Left ventricle myocardium inferior (tissue), 1 donor: ENCODE measurements around the gene OR2M3. TPM values are rescaled to one million over a fixed set of nuclear protein-coding genes. Genes with fewer than 3 reads are reported as not detected.

ENCODE experiments used
- DNase-seq: peaks from one replicate; pipeline ENCODE4 v3.0.0-alpha.2; 2020
- H3K27ac ChIP-seq: fragments of 200-600 bp; replicated peaks from 2 replicates; pipeline ENCODE4 v1.8.0; 2021
- H3K27me3 ChIP-seq: fragments of 200-600 bp; 2 replicates; pipeline ENCODE4 v1.8.0; 2021; ENCODE audit warnings: low read depth
- H3K36me3 ChIP-seq: fragments of 200-600 bp; 2 replicates; pipeline ENCODE4 v1.8.0; 2021
- H3K4me1 ChIP-seq: fragments of 200-600 bp; 2 replicates; pipeline ENCODE4 v1.8.0; 2021
- H3K4me3 ChIP-seq: fragments of 200-600 bp; 2 replicates; pipeline ENCODE4 v1.8.0; 2021; ENCODE audit warnings: mild to moderate bottlenecking, moderate library complexity
- H3K9me3 ChIP-seq: fragments of 200-600 bp; replicated peaks from 2 replicates; pipeline ENCODE4 v1.8.0; 2021
- intact Hi-C: fragments of 100-400 bp; cut with micrococcal nuclease; formaldehyde crosslinking; loops from one replicate; pipeline ENCODE4 v1.11.0; 2022
- total RNA-seq: library from RNA; stranded (reverse); fragmentation: NEBNext Ultra II Directional; extraction: Animal tissue kit (Norgen Biotek cat#: 25700); gene quantifications from one replicate; pipeline ENCODE4 v1.2.1, GENCODE V29; 2021
- TF ChIP-seq, protein P1 (sequence below): fragments of 200-600 bp; IDR thresholded peaks from 2 replicates; pipeline ENCODE4 v1.8.0; 2021; ENCODE audit warnings: antibody characterized with exemption, mild to moderate bottlenecking, borderline replicate concordance
- donor health status: DM: no; HTN: yes; CAD: no; lungs with severe emphysema.

OR2M3 gene
- total RNA-seq, 1 donor from 2014 or later, result not detected

DNA sequence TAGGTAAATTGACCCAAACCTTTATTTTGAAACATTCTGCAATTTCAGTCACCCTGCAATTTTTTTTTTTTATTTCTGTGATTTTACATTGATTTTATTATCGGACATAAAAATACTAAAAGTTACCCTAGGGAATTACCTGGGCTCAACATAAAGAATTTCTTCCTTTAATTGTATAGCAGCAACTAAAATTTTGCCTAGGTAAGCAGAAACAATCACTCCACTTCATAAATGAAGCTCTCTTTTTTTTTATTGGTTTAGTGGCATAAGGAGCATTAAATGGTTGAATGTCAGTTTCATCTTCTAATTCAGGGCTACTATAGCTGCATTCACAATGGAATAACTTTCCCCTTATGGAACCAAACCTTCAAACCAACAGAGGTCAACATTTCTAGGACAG lies 18.8 kb downstream of the OR2M3 start:
- intact Hi-C loops, result no loop called here
- TF ChIP-seq, protein P1, sequence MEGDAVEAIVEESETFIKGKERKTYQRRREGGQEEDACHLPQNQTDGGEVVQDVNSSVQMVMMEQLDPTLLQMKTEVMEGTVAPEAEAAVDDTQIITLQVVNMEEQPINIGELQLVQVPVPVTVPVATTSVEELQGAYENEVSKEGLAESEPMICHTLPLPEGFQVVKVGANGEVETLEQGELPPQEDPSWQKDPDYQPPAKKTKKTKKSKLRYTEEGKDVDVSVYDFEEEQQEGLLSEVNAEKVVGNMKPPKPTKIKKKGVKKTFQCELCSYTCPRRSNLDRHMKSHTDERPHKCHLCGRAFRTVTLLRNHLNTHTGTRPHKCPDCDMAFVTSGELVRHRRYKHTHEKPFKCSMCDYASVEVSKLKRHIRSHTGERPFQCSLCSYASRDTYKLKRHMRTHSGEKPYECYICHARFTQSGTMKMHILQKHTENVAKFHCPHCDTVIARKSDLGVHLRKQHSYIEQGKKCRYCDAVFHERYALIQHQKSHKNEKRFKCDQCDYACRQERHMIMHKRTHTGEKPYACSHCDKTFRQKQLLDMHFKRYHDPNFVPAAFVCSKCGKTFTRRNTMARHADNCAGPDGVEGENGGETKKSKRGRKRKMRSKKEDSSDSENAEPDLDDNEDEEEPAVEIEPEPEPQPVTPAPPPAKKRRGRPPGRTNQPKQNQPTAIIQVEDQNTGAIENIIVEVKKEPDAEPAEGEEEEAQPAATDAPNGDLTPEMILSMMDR, result no peak

DNA sequence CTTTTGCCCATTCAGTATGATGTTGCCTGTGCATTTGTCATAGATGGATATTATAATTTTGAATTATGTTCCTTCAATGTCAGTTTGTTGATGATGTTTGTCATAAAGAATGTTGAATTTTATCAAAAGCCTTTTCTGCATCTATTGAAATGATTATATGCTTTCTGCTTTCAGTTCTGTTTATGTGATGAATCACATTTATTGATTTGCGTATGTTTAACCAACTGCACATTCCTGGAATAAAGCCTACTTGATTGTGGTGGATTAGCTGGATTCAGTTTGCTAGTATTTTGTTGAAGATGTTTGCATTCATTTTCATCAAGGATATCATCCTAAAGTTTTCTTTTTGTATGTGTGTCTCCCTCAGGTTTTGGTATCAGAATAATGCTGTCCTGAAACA lies 28.5 kb downstream of the OR2M3 start:
- H3K27ac ChIP-seq, result no peak overlapping the region
- H3K36me3 ChIP-seq, result no peaks in the 10 kb centered on the region
- no peak for DNase-seq
- TF ChIP-seq, protein P1, result no peak
- H3K27me3 ChIP-seq, result no peaks in the 10 kb centered on the region
- H3K9me3 ChIP-seq, result peaks cover 23% of the 10 kb centered on the region
- intact Hi-C loops, result no loop called here
- no peak overlapping the region for H3K4me3 ChIP-seq
- H3K4me1 ChIP-seq, result no peaks in the 10 kb centered on the region

More for the DNA sequence above, 18.8 kb downstream of the OR2M3 start:
- Histone ChIP-seq H3K9me3 (peaks cover 39% of the 10 kb centered on the region), H3K27me3 (no peaks in the 10 kb centered on the region), H3K27ac (no peak overlapping the region), H3K36me3 (no peaks in the 10 kb centered on the region), H3K4me3 (no peak overlapping the region), H3K4me1 (no peaks in the 10 kb centered on the region)
- DNase-seq, result no peak

DNA sequence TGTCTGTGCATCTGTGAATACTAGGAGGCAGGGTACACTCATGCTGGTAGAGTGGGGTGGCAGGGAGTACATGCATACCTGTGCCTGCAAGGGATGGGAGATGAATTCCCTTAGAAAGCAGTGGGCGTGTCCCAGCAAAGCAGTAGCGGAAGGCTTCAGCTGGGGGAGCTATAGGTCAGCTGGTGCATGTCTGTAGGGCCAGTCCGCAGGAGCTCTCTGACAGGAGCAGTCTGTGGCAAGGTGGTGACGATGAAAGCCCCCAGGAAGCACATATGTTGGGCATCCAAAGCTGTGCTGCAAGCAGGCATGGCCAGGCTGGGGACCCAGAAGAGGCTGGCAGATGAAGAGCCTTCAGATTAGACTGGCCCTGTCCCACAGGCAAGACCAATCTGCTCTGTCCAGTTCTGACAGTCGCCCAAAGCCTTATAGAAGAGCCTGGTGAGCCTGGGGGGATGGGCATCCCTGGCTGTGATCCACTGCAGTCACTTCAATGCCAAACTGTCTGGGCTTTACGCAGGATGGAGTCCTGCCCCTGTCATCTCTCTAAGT lies 32.4 kb downstream of the OR2M3 start:
- DNase-seq, result no peak
- TF ChIP-seq, protein P1, result no peak
- Histone ChIP-seq H3K27me3 (no peaks in the 10 kb centered on the region), H3K4me1 (no peaks in the 10 kb centered on the region), H3K36me3 (no peaks in the 10 kb centered on the region), H3K9me3 (peaks cover 19% of the 10 kb centered on the region), H3K27ac (no peak overlapping the region), H3K4me3 (no peak overlapping the region)
- intact Hi-C loops, result no loop called here

DNA sequence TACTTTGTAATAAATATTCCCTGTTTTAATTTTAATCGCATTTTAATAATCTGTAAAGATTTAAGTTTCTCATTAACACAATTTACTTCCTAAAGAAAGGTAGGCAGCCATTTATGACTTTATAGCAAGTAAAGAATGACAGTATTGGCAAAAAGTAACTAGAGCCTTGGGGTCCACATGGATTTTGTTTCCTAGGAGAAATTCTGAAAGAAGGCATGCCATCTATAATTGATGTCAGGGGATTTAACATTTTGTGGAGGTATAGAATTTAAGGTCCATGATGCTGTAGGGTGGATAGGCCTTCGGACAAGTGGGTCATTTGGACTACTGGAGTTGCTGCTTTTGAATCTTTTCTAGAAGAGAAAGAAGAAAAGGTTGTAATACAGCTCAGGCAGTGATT lies 34.1 kb downstream of the OR2M3 start, which contains the start of gene OR2M4:
Gene OR2M4, plus strand, starts transcription at position 301 of the 400 bp plus-strand sequence. CDS start 7,512 bp downstream, outside the sequence.
- Histone ChIP-seq H3K27me3 (no peaks in the 10 kb centered on the region), H3K9me3 (peaks cover 15% of the 10 kb centered on the region), H3K4me1 (no peaks in the 10 kb centered on the region), H3K4me3 (no peak within 1 kb of the TSS), H3K36me3 (no peaks in the 10 kb centered on the region), H3K27ac (no peak within 1 kb of the TSS)
- intact Hi-C loops, result no loop called here
- DNase-seq, result no peak
- TF ChIP-seq, protein P1, result no peak

DNA sequence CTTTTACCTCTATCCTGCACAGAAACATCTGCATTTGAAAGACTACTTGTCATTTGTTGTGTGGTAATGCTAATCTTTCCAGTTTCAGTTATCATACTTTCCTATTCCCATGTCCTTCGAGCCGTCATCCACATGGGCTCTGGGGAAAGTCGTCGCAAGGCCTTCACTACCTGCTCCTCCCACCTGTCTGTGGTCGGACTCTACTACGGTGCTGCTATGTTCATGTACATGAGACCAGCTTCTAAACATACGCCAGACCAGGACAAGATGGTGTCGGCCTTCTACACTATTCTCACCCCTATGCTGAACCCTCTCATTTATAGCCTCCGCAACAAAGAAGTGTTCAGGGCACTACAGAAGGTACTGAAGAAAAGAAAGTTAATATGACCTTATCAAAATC lies 42.4 kb downstream of the OR2M3 start:
- Histone ChIP-seq H3K4me3 (no peak overlapping the region), H3K27ac (no peak overlapping the region), H3K36me3 (no peaks in the 10 kb centered on the region), H3K9me3 (peaks cover 3% of the 10 kb centered on the region), H3K4me1 (no peaks in the 10 kb centered on the region), H3K27me3 (no peaks in the 10 kb centered on the region)
- intact Hi-C loops, result no loop called here
- DNase-seq, result no peak
- TF ChIP-seq, protein P1, result no peak
